KOPT-K1 (cell line): ENCODE results near the gene MRPL50.

Source experiments
- H3K27ac ChIP-seq: fragments of 200-600 bp; sonication (generic); 2 replicates; pipeline ENCODE4 v1.5.1; 2016; ENCODE audit warnings: antibody characterized with exemption, mild to moderate bottlenecking, low read depth, low read length; ENCODE audit not compliant: poor library complexity, severe bottlenecking
- H3K36me3 ChIP-seq: fragments of 200-600 bp; sonication (generic); 2 replicates; pipeline ENCODE4 v1.5.1; 2017; ENCODE audit warnings: antibody characterized with exemption, mild to moderate bottlenecking, low read length, moderate library complexity; ENCODE audit not compliant: insufficient read depth
- H3K9me3 ChIP-seq: fragments of 200-600 bp; sonication (generic); 2 replicates; pipeline ENCODE4 v1.5.1; 2017; ENCODE audit warnings: antibody characterized with exemption, low read length, mild to moderate bottlenecking; ENCODE audit not compliant: insufficient read depth, poor library complexity, severe bottlenecking

Gene MRPL50

GRCh38 chr9:101371813-101372212 lies 26.6 kb downstream of the MRPL50 start:
- no peaks in the 10 kb centered on the region for H3K36me3 ChIP-seq
- H3K9me3 ChIP-seq, result no peaks in the 10 kb centered on the region
- no peak overlapping the region for H3K27ac ChIP-seq

- Histone ChIP-seq H3K9me3 (no peaks in the 10 kb centered on the region), H3K27ac (no peak overlapping the region)
Observed at GRCh38 chr9:101369884-101370531, 28.4 kb downstream of the MRPL50 start.

GRCh38 chr9:101369286-101369685 lies 29.1 kb downstream of the MRPL50 start:
- H3K27ac ChIP-seq, result no peak overlapping the region
- no peaks in the 10 kb centered on the region for H3K36me3 ChIP-seq
- H3K9me3 ChIP-seq, result no peaks in the 10 kb centered on the region

More at GRCh38 chr9:101369884-101370531, 28.4 kb downstream of the MRPL50 start:
- H3K36me3 ChIP-seq, result no peaks in the 10 kb centered on the region

GRCh38 chr9:101367323-101367722 lies 31.1 kb downstream of the MRPL50 start:
- Histone ChIP-seq H3K27ac (no peak overlapping the region), H3K9me3 (no peaks in the 10 kb centered on the region), H3K36me3 (no peaks in the 10 kb centered on the region)

DNA sequence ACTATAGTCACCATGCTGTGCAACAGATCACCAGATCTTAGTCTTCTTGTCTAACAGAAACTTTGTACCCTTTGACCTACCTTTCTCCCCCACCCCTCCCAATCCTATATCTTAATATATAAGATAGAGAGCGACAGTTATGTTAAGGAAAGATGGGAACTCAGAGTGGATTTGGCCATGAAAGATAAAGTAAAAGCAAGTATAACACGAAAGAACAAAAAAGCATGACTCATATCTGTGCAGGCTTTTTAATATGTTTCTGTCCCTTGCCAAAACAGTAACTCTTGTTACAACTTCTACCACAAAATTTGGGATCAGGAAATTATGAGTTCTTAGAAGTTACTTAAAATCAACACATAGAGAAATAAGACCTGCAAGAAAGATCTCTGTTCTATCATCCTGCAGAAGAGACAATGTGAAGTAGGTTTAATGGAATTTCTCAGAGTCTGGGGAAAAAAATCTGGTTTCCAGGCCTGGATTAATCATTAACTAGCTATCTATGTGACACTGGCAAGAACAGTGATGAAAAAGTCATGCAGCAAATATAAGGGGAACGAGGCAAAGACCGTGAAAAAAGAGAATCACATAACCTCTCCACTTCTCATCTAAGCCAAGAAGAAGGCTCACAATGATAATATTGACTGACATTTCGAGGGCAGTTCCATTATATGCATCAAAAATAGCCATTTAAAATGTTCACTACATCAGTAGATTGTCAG lies 32.2 kb downstream of the MRPL50 start:
- Histone ChIP-seq H3K9me3 (no peaks in the 10 kb centered on the region), H3K27ac (no peak overlapping the region), H3K36me3 (no peaks in the 10 kb centered on the region)

- H3K36me3 ChIP-seq, result no peaks in the 10 kb centered on the region
- H3K27ac ChIP-seq, result no peak overlapping the region
- no peaks in the 10 kb centered on the region for H3K9me3 ChIP-seq
Observed at GRCh38 chr9:101365181-101365580, 33.2 kb downstream of the MRPL50 start.

GRCh38 chr9:101362450-101362849 lies 36.0 kb downstream of the MRPL50 start:
- Histone ChIP-seq H3K27ac (no peak overlapping the region), H3K9me3 (no peaks in the 10 kb centered on the region), H3K36me3 (no peaks in the 10 kb centered on the region)

- Histone ChIP-seq H3K27ac (no peak overlapping the region), H3K36me3 (no peaks in the 10 kb centered on the region), H3K9me3 (no peaks in the 10 kb centered on the region)
Observed at GRCh38 chr9:101360647-101361046, 37.8 kb downstream of the MRPL50 start.

DNA sequence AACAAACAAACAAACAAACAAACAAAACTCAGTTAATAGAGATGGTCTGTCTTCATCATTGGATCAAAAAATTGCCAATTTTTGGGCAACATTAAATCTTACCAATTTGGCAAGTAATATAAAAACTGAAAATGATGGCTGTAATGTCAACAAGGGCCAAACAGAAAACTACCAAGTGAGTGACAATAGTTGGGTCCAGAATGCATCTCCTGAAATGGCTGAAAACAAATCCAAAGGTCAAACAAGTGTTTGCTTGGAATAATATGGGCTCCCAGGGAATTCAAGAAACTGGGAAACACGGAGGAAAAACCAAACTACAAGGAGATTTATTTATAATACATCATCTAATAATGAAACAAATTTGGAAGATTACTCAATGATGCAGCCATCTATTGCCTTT lies 38.7 kb downstream of the MRPL50 start:
- H3K9me3 ChIP-seq, result no peaks in the 10 kb centered on the region
- no peak overlapping the region for H3K27ac ChIP-seq
- H3K36me3 ChIP-seq, result no peaks in the 10 kb centered on the region

GRCh38 chr9:101356619-101357018 lies 41.8 kb downstream of the MRPL50 start:
- no peak overlapping the region for H3K27ac ChIP-seq
- no peaks in the 10 kb centered on the region for H3K9me3 ChIP-seq
- H3K36me3 ChIP-seq, result no peaks in the 10 kb centered on the region

- H3K36me3 ChIP-seq, result no peaks in the 10 kb centered on the region
- no peaks in the 10 kb centered on the region for H3K9me3 ChIP-seq
- no peak overlapping the region for H3K27ac ChIP-seq
Observed at GRCh38 chr9:101354765-101355708, 43.4 kb downstream of the MRPL50 start.

DNA sequence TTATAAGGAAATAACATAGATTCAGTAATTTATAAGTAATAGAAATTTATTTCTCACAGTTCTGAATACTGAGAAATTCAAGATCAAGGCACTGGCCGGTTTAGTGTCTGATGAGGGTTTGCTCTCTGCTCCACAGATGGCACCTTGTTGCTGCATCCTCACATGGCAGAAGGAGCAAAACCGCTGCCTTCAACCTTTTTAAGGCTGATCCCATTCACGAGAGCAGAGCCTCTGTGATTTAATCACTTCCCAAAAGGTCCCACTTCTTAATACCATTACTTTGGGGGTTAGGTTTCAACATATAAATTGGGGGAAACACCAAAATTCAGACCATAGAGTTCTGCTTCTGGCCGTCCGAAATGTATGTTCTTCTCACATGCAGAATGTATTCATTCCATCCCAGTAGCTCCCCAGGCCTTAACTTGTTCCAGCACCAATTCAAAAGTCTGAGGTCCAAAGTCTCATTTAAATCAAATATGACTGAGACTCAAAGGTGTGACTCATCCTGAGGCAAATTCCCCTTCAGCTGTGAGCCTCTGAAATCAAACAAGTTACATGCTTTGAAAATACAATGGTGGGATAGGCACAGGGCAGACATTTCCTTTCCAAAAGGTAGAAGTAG lies 44.2 kb downstream of the MRPL50 start:
- Histone ChIP-seq H3K9me3 (no peaks in the 10 kb centered on the region), H3K27ac (no peak overlapping the region), H3K36me3 (no peaks in the 10 kb centered on the region)

DNA sequence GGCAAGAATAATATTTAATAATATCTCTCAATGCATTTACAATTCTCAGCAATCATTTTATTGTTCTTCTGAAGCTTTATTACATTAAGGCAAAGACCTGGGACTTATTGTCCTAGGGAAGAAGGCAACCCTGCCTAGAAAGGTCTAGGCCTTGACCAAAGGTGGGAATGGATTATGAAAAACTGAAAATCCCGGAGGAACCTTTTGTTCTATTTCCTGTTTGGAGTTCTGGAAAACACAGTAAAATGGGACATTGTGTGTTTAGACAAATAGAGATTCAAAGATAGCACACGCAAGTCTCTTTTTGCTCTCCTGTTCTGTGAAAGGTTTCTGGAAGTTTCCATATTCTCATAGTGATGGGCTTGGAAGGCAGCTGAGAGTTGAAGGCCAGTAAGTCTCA lies 44.7 kb downstream of the MRPL50 start:
- Histone ChIP-seq H3K27ac (no peak overlapping the region), H3K9me3 (no peaks in the 10 kb centered on the region), H3K36me3 (no peaks in the 10 kb centered on the region)

DNA sequence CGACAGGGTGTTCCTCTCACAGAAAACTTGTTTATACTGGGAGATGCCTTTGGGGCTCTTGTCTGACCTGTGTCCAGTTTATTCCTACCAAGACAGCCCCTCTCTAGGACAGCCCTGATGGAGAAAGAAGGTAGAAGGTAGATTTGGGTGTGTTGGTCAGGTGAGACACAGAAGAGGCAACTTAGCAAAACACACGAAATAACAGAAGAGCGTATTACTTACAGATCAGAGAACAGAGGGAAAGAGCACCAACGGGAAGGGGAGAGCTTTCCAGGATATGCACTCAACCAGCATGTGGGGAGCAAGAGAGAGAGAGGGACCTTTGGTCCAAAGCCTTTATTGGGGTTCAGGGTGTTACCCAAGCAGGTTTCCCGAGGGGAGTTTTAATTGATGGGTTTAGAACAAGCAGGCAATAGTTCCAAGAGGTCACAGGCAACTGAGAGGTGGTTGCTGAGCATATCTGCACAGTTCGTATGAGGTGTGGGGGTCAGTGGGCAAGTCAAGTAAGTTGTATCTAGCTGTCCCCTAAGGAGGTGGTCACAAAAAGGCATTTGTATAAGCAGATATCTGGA lies 45.4 kb downstream of the MRPL50 start:
- Histone ChIP-seq H3K9me3 (no peaks in the 10 kb centered on the region), H3K27ac (no peak overlapping the region), H3K36me3 (no peaks in the 10 kb centered on the region)
